Keratinocyte (primary cell): ENCODE results near the gene NDEL1. TPM values are rescaled to one million over a fixed set of nuclear protein-coding genes. Genes with fewer than 3 reads are reported as not detected.

Experiments
- DNase-seq: peaks from one replicate; pipeline ENCODE4 v3.0.0-alpha.2; 2011; ENCODE audit warnings: low read depth, missing footprints, low spot score
- FAIRE-seq: peaks from 2 replicates; lab custom pipeline; 2011; peaks lifted over from hg19 to GRCh38; lab: Jason Lieb, UNC
- H2AFZ ChIP-seq: 2 replicates; pipeline ENCODE4 v1.6.0; 2012; ENCODE audit warnings: low read length, control low read depth, inconsistent platforms; ENCODE audit not compliant: control insufficient read depth
- H3K27ac ChIP-seq: 2 replicates; pipeline ENCODE4 v1.5.1; 2011; ENCODE audit warnings: low read length; ENCODE audit not compliant: control insufficient read depth, insufficient read depth
- H3K27me3 ChIP-seq: 3 replicates; pipeline ENCODE4 v1.6.0; 2011; ENCODE audit warnings: low read length; ENCODE audit not compliant: control insufficient read depth, insufficient read depth; ENCODE audit errors: extremely low read depth
- H3K36me3 ChIP-seq, 2 experiments: 2 replicates in 1 of 2; 3 replicates in 1 of 2; pipeline ENCODE4 v1.5.1; 2011; ENCODE audit warnings: low read length in 2 of 2, mild to moderate bottlenecking in 1 of 2; ENCODE audit not compliant: control insufficient read depth in 2 of 2, insufficient read depth in 2 of 2; ENCODE audit errors: extremely low read depth in 1 of 2
- H3K4me1 ChIP-seq: 3 replicates; pipeline ENCODE4 v1.5.1; 2011; ENCODE audit warnings: low read length; ENCODE audit not compliant: control insufficient read depth, insufficient read depth; ENCODE audit errors: extremely low read depth
- H3K4me2 ChIP-seq: 3 replicates; pipeline ENCODE4 v1.6.0; 2011; ENCODE audit warnings: low read depth, low read length; ENCODE audit not compliant: control insufficient read depth, insufficient read depth; ENCODE audit errors: extremely low read depth
- H3K4me3 ChIP-seq, 3 experiments: fragments of 200-600 bp in 1 of 3; sonication (generic) in 1 of 3; 2 replicates in 2 of 3; 3 replicates in 1 of 3; pipeline ENCODE4 v1.5.1; 2011 to 2016; ENCODE audit warnings: low read length in 3 of 3, mild to moderate bottlenecking in 3 of 3, control low read depth in 2 of 3, inconsistent platforms in 1 of 3, low read depth in 1 of 3, mixed read lengths in 1 of 3, mixed run types in 1 of 3, moderate library complexity in 1 of 3; ENCODE audit not compliant: control insufficient read depth in 2 of 3, insufficient read depth in 2 of 3; ENCODE audit errors: extremely low read depth in 1 of 3
- H3K79me2 ChIP-seq: 2 replicates; pipeline ENCODE4 v1.6.0; 2012; ENCODE audit warnings: low read length; ENCODE audit not compliant: control insufficient read depth, insufficient read depth
- H3K9ac ChIP-seq: 3 replicates; pipeline ENCODE4 v1.6.0; 2011; ENCODE audit warnings: low read length; ENCODE audit not compliant: control insufficient read depth, insufficient read depth; ENCODE audit errors: extremely low read depth
- H3K9me1 ChIP-seq: 3 replicates; pipeline ENCODE4 v1.6.0; 2011; ENCODE audit warnings: low read length; ENCODE audit not compliant: control insufficient read depth, insufficient read depth; ENCODE audit errors: extremely low read depth
- H3K9me3 ChIP-seq: 2 replicates; pipeline ENCODE4 v1.5.1; 2012; ENCODE audit warnings: low read depth, low read length; ENCODE audit not compliant: control insufficient read depth
- H4K20me1 ChIP-seq: 3 replicates; pipeline ENCODE4 v1.6.0; 2011; ENCODE audit warnings: low read length; ENCODE audit not compliant: control insufficient read depth, insufficient read depth; ENCODE audit errors: extremely low read depth
- EZH2 ChIP-seq: IDR thresholded peaks from one replicate; pipeline ENCODE4 v1.6.1; 2012; ENCODE audit warnings: inconsistent platforms, mild to moderate bottlenecking, low read length, moderate library complexity
- dilution Hi-C: fragments of 300-500 bp; cut with MboI; formaldehyde crosslinking; loops from one replicate; pipeline ENCODE4 v1.7.0; 2020; ENCODE audit warnings: low sequenced_read_pairs; ENCODE audit not compliant: extremely low pct_ligation_motif_present
- polyA plus RNA-seq, 5 experiments: library from polyadenylated mRNA; depleted of rRNA in 3 of 5; stranded (reverse) in 3 of 5; stranded (forward) in 1 of 5; unstranded in 1 of 5; fragments of >200 nt; gene quantifications; 1 replicate in 1 of 5; 2 replicates in 3 of 5; 3 replicates in 1 of 5; pipeline versions ENCODE4 v1.2.1 to v1.2.3, GENCODE V29; 2011 to 2012; ENCODE audit warnings: missing spikeins in 2 of 5, low read depth in 1 of 5, low replicate concordance in 1 of 5
- TF ChIP-seq, protein P1 (sequence below), 3 experiments: IDR thresholded peaks in 1 of 3; conservative IDR thresholded peaks in 1 of 3; optimal IDR thresholded peaks in 1 of 3; 2 replicates in 2 of 3; 3 replicates in 1 of 3; pipeline versions ENCODE3 to v1.5.1; 2011; ENCODE audit warnings: low read length in 3 of 3, mild to moderate bottlenecking in 3 of 3, moderate library complexity in 2 of 3, control low read depth in 1 of 3, inconsistent platforms in 1 of 3; ENCODE audit not compliant: insufficient read depth in 2 of 3; ENCODE audit errors: extremely low read depth in 1 of 3

NDEL1 gene
- polyA plus RNA-seq, 1 donor (not counting 4 experiments of a cell fraction or from before 2014, with no cell fraction given): 76.8 TPM

- Histone ChIP-seq H3K79me2 (no peaks in the 10 kb centered on the region), H3K9me3 (no peaks in the 10 kb centered on the region), H3K27ac (no peak overlapping the region), H3K4me3 (no peak overlapping the region), H3K9me1 (no peaks in the 10 kb centered on the region), H2AFZ (no peak overlapping the region), H3K36me3 (no peaks in the 10 kb centered on the region), H3K9ac (no peak overlapping the region), H3K4me2 (no peak overlapping the region), H4K20me1 (no peaks in the 10 kb centered on the region), H3K27me3 (peaks cover 7% of the 10 kb centered on the region), H3K4me1 (no peaks in the 10 kb centered on the region)
- FAIRE-seq (no peak), DNase-seq (no peak)
- dilution Hi-C loops: no loop called here
- TF ChIP-seq, protein P1, sequence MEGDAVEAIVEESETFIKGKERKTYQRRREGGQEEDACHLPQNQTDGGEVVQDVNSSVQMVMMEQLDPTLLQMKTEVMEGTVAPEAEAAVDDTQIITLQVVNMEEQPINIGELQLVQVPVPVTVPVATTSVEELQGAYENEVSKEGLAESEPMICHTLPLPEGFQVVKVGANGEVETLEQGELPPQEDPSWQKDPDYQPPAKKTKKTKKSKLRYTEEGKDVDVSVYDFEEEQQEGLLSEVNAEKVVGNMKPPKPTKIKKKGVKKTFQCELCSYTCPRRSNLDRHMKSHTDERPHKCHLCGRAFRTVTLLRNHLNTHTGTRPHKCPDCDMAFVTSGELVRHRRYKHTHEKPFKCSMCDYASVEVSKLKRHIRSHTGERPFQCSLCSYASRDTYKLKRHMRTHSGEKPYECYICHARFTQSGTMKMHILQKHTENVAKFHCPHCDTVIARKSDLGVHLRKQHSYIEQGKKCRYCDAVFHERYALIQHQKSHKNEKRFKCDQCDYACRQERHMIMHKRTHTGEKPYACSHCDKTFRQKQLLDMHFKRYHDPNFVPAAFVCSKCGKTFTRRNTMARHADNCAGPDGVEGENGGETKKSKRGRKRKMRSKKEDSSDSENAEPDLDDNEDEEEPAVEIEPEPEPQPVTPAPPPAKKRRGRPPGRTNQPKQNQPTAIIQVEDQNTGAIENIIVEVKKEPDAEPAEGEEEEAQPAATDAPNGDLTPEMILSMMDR (optimal IDR thresholded peaks at IDR 0.05 in 1 of 3, IDR thresholded peaks at IDR 0.05 in 1 of 3, conservative IDR thresholded peaks at IDR 0.05 in 1 of 3; ENCODE audit: extremely low read depth in 1 of 3, insufficient read depth in 2 of 3, low read length in 3 of 3): no peak
- no peak for TF ChIP-seq EZH2
Observed at GRCh38 chr17:8401107-8401506, 34.6 kb upstream of the NDEL1 start.

DNA sequence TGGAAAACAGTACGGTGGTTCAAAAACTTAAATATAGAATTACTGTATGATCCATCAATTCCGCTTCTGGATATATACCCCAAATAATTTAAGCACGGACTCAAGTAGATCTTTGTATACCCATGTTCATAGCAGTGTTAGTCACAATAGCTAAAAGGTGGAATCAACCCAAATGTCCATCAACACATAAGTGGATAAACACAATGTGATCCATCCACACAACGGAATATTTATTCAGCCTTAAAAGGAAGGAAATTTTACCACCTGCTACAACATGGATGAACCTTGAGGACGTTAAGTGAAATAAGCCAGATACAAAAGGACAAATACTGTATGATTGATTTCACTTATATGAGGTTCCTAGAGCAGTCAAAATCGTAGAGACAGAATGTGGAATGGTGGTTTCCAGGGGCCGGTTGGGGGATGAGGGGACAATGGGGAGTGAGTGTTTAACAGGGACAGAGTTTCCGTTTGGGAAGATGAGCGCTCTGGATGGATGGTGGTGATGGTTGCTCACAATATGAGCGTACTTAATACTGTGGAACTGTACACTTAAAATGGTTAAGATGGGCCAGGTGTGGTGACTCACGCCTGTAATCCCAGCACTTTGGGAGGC lies 32.7 kb upstream of the NDEL1 start:
- TF ChIP-seq, protein P1 (optimal IDR thresholded peaks at IDR 0.05 in 1 of 3, IDR thresholded peaks at IDR 0.05 in 1 of 3, conservative IDR thresholded peaks at IDR 0.05 in 1 of 3; ENCODE audit: extremely low read depth in 1 of 3, insufficient read depth in 2 of 3, low read length in 3 of 3): no peak
- TF ChIP-seq EZH2: no peak

More for the DNA sequence above, 32.7 kb upstream of the NDEL1 start:
- H4K20me1 ChIP-seq: no peaks in the 10 kb centered on the region
- H3K9me1 ChIP-seq: no peaks in the 10 kb centered on the region
- FAIRE-seq (no peak), DNase-seq (no peak)
- no peaks in the 10 kb centered on the region for H3K36me3 ChIP-seq
- dilution Hi-C loops: no loop called here
- no peak overlapping the region for H3K27ac ChIP-seq
- H2AFZ ChIP-seq: no peak overlapping the region
- no peak overlapping the region for H3K4me2 ChIP-seq
- no peak overlapping the region for H3K4me3 ChIP-seq
- H3K79me2 ChIP-seq: no peaks in the 10 kb centered on the region
- H3K9ac ChIP-seq: no peak overlapping the region
- peaks cover 1% of the 10 kb centered on the region for H3K4me1 ChIP-seq
- no peaks in the 10 kb centered on the region for H3K9me3 ChIP-seq
- H3K27me3 ChIP-seq: peaks cover 3% of the 10 kb centered on the region
